Activated T-cell treated with anti-CD3 and anti-CD28 coated beads for 4 hours (primary cell): ENCODE measurements around the gene UBR3.
"Not testable (repeated sequence)": the region's sequence is repeated elsewhere in the genome, so short reads cannot be mapped to it uniquely, and the experiment has no call there.

ENCODE experiments used
- DNase-seq: peaks from one replicate; pipeline ENCODE4 v3.0.0-alpha.2; 2020

The UBR3 gene

GRCh38 chr2:169871994-169872393 lies 44.7 kb downstream of the UBR3 start:
- DNase-seq, result no peak

GRCh38 chr2:169877398-169877797 lies 50.1 kb downstream of the UBR3 start:
- DNase-seq, result no peak

GRCh38 chr2:169887120-169887519 lies 59.9 kb downstream of the UBR3 start:
- DNase-seq, result no peak

GRCh38 chr2:169891593-169892298 lies 64.5 kb downstream of the UBR3 start:
- no peak for DNase-seq

GRCh38 chr2:169892951-169893350 lies 65.7 kb downstream of the UBR3 start:
- no peak for DNase-seq

- DNase-seq, result no peak
Measured at GRCh38 chr2:169895294-169895985, 68.2 kb downstream of the UBR3 start.

GRCh38 chr2:169897834-169898233 lies 70.6 kb downstream of the UBR3 start:
- DNase-seq, result no peak

GRCh38 chr2:169900103-169900502 lies 72.8 kb downstream of the UBR3 start:
- not testable (repeated sequence) for DNase-seq

- no peak for DNase-seq
Measured at GRCh38 chr2:169900686-169901085, 73.4 kb downstream of the UBR3 start.

- DNase-seq, result no peak
Measured at GRCh38 chr2:169906731-169907130, 79.5 kb downstream of the UBR3 start.

- no peak for DNase-seq
Measured at GRCh38 chr2:169909376-169909775, 82.1 kb downstream of the UBR3 start.

GRCh38 chr2:169910109-169910799 lies 83.0 kb downstream of the UBR3 start:
- DNase-seq, result no peak

- DNase-seq, result no peak
Measured at GRCh38 chr2:169911119-169911518, 83.9 kb downstream of the UBR3 start.

GRCh38 chr2:169916623-169917022 lies 89.4 kb downstream of the UBR3 start:
- no peak for DNase-seq

GRCh38 chr2:169923977-169924376 lies 96.7 kb downstream of the UBR3 start:
- no peak for DNase-seq

- DNase-seq, result no peak
Measured at GRCh38 chr2:169925968-169926367, 98.7 kb downstream of the UBR3 start.

- no peak for DNase-seq
Measured at GRCh38 chr2:169928463-169928864, 101.2 kb downstream of the UBR3 start.

GRCh38 chr2:169933124-169933711 lies 106.0 kb downstream of the UBR3 start:
- DNase-seq, result no peak

- DNase-seq, result not testable (repeated sequence)
Measured at GRCh38 chr2:169936652-169937051, 109.4 kb downstream of the UBR3 start.

- no peak for DNase-seq
Measured at GRCh38 chr2:169945515-169945914, 118.3 kb downstream of the UBR3 start.

GRCh38 chr2:169946092-169946491 lies 118.8 kb downstream of the UBR3 start:
- no peak for DNase-seq

- no peak for DNase-seq
Measured at GRCh38 chr2:169946546-169946945, 119.3 kb downstream of the UBR3 start.

GRCh38 chr2:169955940-169956339 lies 128.7 kb downstream of the UBR3 start:
- no peak for DNase-seq

GRCh38 chr2:169957219-169957618 lies 130.0 kb downstream of the UBR3 start:
- DNase-seq, result not testable (repeated sequence)
